Stimulated activated CD8-positive, alpha-beta memory T cell treated with anti-CD3 and anti-CD28 coated beads, Interleukin-7, amount 100 ng/mL, for 48 hours (primary cell): ENCODE results near the gene SBF2.

Experiments used
- DNase-seq, 2 donors: peaks; one replicate each; pipeline ENCODE4 v3.0.0-alpha.2; 2020; ENCODE audit warnings: low read depth in 1 of 2; ENCODE audit errors: extremely low read depth in 1 of 2

Gene SBF2

DNA sequence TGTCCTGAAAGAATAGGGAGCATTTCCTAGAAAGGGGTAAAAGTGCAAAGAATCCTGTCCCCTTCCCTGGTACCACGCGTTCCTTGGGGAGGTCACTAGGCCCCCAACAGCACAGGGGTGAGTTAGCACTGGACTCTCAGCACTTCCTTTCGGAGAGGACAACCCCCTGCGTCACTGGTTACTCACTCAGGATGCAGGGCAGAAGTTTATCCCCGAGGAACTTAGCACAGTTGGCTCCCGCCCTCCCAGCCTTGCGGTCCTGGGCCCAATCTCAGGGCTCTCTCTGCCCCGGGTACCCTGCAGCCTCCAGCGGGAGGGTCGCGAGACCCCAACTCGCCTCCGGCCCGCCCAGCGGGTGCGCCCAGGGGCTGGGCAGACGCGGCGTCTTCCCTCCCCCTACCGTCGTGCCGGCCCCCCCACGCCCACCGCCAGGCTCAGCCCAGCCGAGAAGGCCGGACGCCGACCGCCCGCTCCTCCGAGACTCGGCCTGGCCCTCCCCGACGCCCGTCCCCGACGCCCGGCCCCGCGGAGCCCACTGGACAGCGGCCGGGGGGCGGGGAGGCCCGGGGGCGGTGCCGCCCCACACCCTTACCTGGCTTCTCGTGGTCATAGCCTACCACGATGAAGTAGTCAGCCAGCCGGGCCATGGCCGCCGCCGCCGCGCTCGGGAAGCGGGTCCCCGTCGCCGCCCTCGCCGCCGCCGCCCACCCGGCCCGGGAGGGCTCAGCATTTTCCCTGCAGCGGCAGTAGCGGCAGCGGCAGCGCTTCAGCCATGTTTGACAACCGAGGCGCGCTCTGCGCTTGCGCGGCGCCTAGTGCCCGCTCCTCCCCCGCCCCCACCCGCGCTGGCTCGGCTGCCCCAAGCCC lies at the start of gene SBF2:
TSS of gene SBF2 (minus strand) at position 797 of the 867 bp plus-strand sequence. CDS start at position 647, 150 bp downstream.
- DNase-seq, result peak in 1 of 2 donors; percentile 57

DNA sequence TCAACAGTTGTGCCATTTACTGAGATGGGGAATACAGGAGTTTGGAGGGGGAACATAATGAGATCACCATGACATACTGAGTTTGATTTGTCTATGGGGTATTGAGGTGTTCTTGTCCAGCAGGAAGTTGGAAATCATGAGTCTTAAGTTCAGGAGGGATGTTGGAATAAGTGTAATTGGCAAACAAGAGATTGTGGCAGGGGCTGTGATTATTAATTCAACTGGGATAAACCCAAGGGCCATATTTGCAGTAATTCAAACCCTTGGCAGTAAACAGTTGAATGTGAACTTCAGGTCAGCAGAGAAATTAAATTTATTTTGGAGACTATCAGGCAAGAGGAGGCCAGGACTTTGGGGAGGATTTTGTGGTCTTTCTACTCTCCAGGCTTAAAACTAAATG lies 44.3 kb upstream of the SBF2 start:
- no peak for DNase-seq

DNA sequence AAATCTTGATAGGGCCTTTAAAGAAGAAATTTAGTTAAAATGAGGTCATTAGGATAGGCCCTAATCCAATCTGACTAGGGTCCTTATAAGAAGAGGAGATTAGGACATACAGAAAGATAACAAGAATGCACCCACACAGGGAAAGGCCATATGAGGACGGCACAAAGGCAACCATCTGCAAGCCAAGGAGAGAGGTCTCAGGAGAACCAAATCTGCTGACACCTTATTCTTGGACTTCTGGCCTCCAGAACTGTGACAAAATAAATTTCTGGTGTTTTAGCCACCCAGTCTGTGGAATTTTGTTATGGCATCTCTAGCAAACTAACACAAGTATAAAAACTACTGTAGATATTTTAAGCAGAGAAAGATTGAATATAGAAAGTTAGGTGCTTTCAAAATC lies 39.5 kb upstream of the SBF2 start:
- DNase-seq, result no peak

DNA sequence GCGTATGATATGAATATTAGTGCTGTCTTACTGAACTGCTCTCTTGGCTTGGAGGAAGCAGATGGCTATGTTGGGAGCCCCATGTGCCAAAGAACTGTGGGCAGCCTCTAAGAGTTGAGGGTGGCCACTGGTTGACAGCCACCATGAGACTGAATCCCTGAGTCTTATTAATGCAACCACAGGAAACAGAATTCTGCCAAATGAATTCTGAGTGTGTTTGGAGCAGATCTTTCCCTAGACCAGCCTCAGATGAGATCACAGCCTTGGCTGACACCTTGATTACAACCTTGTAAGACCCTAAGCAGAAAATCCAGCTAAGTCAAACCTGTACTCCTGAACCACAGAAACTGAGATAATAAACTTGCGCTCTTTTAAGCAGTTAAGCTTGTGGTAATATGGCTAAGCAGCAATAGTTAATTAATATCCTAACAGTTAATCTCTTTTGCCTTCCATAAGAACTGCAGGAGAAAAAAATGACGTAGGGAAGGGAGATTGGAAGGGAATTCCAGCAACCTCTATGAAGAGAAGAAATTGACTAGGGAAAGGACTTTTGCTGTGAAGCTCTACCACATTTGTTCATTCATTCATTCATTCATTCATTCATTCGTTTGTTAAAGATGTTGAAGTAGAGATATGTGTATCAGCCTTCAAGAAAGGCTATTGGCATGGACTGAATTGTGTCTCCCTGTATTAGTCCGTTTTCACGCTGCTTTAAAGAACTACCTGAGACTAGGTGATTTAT lies 37.7 kb upstream of the SBF2 start:
- DNase-seq, result no peak

DNA sequence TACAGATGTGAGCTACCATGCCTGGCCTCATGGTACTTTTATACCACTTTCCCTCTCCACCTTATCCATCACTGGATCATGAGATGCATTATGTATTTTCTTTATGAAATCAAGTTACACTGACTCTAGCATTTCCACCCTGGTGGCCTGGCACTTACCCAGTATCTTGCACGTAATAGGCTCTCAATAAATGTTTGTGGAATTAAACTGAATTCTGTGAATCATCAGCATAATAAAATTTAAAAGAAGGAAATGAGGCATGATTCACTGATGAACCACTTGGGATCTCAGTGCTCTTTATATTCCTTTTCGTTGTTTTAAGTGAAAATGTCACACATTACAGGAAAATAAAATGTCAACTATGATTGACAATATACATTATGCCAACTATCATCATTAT lies 35.9 kb upstream of the SBF2 start:
- no peak for DNase-seq

DNA sequence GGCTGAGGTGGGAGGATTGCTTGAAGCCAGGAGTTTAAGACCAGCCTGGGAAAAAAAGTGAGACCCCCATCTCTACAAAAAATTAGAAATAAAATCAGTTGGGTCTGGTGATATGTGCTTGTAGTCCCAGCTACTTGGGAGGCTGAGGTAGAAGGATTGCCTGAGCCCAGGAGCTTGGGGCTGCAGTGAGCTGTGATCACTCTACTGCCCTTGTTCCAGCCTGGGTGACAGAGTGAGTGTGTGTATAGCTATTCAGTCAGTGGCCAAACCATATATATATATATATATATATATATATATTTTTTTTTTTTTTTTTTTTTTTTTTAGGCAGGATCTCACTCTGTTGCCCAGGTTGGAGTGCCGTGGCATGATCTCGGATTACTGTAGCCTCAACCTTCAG lies 35.3 kb upstream of the SBF2 start:
- DNase-seq, result no peak

DNA sequence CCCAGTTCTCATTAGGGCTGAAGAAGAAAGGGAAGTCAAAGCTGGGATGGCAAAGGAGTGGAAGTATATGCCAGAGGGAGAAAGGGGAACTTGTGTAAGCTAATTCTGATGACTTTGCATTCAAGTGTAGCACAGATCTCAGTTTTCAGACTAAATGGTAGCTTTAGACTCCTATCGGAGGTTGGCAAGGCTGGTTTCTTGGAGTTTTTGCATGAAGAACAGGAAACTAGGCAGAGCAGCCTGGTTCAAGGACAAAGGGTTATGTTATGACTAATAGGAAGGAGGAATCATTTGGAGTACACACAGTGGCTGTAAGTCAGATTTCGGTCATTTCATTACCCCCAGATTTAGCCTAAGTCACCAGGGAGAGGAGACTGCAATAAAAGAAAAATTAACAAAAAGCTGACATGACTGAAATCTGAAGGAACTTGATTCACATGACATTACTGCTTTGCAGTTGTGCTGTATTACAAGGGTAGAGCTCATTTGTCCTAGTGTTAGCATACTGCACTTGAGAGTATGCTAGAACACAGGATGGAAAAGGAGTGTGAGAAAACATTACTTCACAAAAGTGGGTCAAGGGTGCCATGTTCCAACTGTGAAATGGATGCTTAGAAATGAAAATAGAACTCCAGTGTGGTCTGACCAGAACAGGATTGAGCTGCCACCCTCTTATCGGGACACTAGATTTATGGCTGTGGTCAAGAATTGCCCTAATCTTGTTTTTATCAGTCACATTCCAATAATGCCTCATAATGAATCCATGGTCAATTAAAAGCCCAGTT lies 34.5 kb upstream of the SBF2 start:
- DNase-seq, result no peak

DNA sequence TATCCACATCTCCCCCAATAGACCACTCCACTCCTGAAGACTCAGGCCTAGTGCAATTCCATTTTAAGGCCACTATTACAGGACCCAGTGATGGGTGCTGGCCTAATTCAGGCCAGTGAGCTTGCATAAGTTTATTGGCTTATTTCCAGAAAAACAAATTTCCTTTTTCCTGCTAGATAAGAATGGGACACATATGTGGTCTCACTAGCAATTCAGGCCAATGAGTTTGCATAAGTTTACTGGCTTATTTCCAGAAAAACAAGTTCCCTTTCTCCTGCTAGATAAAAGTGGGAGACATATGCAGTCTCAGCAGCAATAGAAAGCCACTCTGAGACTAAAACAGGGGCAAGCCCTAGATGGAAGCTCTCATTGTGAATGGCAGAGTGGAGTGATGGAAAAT lies 33.2 kb upstream of the SBF2 start:
- no peak for DNase-seq

DNA sequence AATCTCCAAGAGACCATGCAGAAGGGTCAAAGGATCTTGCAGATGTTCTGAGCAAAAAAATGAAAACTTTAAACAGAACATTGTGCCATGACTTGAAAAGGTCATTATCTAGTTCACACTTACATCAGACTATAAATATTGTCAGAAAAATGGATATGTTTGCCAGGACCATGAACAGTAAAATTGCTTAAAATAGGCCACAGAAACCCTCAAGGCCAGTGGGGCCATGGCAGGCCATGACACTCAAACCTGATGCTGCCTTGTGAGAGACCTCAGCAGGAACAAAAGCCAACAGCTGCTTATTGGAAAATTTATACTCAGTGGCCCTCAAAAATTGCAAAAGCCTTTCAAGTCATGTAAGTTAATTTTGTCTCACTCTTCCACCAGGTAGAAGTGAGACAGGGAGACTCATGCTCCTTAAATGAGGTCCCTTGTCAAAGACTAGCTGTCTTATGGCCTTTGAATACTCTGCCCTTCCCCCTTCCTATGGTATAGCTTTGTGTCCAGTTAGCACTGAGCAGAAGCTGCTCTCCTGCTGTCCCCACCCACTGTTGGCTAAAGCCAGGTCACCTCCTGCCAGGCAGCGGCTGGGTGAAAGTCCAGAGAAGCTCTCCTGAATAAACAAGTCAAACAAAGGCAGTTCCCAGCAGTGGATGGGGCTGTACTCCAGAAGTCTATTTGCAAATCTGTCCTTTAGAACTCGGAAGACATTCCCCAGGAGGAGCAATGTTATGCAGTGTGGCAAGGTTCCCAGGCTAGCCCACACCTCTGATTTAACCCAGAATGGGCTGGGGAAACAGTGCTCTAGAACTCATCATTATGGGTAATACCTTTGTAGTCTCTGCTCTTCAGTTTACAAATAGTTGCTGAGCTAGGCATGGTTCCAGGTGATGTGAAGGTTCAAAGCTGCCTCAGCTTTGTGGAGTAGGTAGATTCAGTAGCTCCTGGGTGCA lies 32.3 kb upstream of the SBF2 start:
- DNase-seq, result no peak

DNA sequence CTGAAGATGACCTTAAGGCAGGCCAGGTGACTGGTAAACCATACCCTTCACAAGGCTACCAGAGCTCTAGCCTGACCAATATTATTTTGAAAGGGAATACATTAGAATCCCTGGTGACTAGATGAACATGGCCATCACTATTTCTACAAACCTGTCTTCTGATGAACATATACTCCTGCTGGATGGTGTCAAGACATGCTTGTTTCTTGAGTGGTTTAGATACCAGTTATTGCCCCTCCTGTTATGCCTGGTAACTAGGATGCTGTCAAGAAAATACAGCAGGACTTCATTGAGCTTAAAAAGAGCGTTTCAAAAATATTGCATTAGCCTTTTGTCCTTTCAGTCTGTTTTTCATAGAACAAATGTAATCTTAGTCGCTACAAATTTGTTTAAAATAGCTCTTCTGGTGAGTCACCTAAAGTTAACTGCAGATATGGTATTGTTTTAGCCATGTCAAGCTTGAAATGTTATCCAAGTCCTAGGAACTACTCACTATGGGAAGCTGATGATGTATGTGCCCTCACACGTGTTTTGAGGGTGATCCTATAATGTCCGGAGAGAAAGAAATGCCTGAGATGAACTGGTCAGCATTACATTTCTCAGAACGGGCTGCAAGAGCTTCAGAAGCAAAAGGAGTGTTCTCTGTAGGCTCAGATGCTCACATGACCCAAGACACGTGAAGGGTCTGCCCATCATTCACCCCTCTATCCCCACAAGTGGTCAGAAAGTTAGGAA lies 31.4 kb upstream of the SBF2 start:
- DNase-seq, result no peak

DNA sequence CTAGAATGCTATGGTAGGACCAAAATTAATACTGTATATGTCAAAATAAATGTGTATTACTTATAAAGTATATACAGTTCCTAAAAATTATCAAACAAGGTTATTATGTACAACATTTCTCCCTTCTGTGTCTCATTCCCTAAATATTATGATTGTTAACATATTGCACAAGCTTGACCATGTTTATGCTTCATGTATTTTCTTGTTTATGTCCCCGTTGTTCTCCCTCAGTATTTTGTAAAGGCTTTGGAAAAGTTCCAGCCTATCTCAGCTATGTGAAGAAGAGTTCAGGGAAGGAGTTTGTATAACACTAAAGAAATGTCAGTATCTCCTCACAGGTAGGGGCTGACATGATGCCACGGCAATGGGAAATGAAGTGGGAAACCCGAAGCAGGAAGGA lies 30.5 kb upstream of the SBF2 start:
- no peak for DNase-seq

DNA sequence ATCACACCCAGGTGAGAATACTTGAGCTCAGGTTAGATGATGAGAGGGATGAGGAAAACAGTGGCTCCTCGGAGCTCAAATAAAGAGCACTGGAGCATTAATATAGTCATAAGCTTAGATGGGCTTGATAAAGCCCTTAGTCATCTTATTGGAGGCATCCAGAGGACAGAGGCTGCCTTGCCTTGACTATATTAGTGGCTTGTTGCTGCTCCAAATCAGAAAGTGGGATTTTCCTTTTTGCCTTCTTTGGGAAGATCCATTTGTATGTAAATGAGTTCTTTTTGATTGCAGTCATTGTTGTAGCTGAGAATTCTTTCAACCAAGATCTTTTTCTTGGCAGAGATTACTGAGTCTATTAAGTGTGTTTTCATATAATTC lies 29.8 kb upstream of the SBF2 start:
- DNase-seq, result no peak

DNA sequence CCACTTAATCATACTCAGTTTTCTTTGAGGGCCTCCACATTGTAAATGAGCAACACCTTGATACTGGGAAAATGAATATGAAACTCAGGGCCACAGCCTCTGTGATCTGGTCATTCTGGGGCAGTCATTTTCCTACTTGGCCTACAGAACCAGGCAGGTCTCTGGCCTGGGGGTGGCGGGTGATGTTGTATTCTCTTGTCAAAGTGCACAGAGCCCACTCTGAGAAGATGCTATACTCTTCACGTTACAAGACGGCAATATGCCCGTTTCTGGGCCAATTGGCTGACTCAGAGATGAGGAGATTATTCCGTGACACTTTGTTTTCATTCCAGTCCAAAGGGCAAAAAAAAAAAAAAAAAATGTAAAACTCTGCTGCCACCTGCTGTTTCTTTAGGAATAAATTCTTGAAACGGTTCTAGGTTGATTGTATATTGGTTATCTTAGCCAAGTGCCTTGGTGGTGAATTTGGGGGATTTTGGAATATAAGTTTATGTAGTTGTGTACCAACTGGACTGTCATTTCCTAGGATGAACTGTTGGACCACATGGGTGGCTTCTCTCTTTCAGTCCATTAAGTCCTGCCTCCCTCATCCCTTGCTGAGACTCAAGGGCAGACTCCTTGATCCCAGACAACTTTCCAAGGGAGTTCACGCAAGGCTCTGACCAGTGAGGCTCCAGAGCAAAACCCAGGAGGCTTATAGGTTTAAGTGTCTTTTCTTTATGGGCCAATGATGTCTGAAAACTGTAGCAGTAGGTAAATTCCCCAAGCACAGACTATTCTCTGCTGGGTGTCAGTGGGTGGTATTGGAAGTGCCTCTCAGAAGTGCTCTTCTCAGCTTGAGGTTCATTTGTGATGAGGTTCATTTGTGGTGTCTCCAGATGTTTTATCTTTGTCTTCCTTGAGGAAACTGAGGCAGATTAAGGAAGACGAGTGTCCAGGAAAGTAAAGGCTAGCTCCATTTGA lies 29.1 kb upstream of the SBF2 start:
- no peak for DNase-seq

DNA sequence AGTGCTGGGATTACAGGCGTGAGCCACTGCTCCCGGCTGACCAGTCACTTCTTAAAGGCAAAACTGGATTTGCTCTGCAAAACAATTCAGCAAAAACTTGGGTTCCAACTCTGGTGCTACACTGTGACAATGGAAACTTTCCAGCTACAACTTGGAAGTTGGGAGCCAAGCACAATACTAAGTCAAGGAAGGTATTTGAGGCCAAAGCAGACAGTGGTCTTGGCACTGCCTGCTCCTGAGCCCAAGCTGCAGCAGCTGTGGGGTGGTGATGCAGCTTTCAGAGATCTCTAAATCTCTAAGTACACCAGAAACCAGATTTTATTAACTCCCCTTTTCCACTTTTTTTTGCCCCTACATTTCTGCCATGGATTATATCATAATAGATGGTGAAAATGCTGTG lies 28.4 kb upstream of the SBF2 start:
- DNase-seq, result no peak

DNA sequence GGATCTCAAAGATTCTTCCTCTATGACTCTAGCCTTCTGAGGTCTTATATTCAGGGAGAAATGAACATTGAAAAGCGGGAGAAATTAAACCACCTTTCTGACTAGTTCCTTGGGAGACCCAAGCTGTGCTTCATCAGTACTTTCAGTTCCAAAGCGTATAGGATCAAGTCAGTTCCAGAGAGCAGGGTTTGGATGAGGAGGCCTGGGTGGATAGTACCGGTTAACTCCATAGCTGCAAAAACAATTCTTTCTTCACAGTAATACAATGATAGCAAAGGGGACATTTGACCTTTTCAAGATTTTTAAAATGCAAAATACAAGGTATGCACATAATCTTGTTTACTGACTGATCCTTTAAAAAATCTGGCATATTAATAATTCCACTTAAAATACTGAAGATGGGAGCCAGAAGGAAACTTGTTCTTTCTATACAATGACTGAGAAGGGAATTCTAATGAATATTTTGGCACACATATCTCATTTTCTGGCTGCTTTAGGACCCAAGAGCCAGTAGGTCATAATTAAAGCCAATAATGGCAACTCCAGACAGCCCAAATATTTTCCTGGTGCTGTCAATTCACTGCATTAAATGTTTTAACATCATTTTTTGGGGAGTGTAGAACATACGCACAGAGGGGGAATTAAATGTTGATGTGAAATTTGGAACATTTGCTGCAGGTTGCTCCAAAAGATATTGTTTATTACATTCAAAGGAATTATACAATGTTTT lies 26.9 kb upstream of the SBF2 start:
- DNase-seq, result no peak

DNA sequence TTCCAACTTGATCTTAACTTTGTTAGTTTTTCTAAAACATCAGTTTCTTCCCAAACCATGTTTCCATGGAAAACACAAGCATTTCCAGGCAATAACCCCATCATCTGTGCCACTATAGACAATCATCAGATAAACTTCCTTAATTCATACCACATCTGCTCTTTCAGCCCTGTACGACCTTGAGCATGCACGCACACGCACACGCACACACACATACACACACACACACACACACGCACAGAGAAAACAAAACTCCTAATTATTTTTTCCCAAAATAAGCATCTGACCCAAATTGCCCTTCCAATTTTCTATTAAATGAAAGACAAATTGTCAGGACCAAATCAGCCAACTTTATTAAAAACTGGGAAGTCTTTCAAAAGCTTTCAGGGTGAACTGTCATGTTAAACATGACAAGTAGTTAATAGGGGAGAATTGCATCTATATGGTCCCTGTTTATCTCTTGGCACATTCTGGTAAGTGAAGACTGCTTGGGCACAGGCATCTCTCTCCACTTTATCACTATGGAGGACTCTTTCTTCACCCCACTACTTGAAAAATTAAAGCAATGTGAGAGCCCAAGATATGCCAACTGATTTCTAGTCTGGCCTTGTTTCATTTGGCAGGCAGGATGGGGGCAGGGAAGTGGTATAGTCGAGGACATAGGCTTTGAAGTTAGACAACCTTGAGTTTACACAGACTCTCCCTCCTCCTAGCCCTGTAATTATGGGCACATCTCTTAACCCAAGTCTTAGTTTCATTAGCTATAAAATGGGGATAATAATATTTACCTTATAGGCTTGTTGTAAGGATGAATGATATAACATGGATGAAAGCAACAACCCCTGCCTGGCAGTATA lies 25.9 kb upstream of the SBF2 start:
- no peak for DNase-seq

DNA sequence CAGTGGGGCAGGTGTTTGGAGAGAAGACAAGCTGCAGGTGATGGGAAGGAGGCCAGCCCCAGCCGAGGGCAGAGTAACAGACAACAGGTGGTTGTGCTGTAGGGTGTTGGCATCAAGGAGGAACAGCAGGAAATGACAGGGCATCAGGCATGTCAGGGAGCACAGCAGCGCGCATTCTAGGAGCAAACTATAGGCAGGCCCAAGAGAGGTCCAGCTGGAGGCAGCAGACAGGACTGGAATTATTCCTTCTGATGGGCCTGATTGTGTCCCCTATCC lies 24.4 kb upstream of the SBF2 start:
- no peak for DNase-seq
